C4-2B (cell line): Measurements from ENCODE around the gene EVA1C.

ENCODE experiments used
- CTCF ChIP-seq: fragments of 450-650 bp; conservative IDR thresholded peaks from 2 replicates; pipeline ENCODE4 v1.5.1; 2017; ENCODE audit warnings: mild to moderate bottlenecking
- ZFX ChIP-seq: fragments of 450-650 bp; IDR thresholded peaks from 2 replicates; pipeline ENCODE4 v1.6.1; 2017

DNA sequence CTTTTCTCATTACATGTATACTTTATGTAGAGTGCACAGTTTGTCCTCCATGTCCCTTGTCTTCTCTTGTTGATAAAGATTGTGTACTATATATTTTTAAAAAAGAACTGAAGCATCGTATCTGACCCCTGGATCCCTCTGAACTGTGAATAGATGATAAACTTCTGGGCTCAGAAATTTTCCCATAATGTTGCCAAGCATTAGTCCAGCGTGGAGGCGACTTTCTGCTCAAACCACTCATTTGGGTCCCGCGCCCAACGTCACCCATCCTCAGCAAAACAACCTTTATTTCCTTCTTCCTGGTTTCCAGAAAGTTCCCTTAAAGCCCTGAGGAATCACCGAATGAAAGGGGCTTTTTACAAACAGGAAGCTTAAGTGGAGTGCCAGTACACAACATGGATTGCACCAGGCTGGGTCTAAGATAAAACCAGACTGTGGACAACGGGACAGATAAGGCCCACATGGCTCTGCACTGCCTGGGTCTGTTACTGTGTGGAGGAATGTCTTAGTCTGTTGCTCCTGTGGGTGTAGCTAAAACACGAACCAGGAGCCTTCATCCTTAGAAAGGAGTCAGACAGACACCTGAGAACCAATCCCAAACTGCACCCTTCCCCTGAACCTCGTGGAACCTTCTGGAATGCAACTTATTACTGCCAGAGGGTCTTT lies 15.6 kb downstream of the EVA1C start:
- no peak for TF ChIP-seq CTCF
- no peak for TF ChIP-seq ZFX
